H1 (cell line): ENCODE measurements around the gene NAGLU. TPM values are rescaled to one million over a fixed set of nuclear protein-coding genes. Genes with fewer than 3 reads are reported as not detected.

Source experiments
- CTCF ChIA-PET: fragments of 300-600 bp; sonication (Branson Sonifier 250); formaldehyde crosslinking; loops from one replicate; lab custom pipeline; 2021; ENCODE audit not compliant: partially characterized antibody; lab: Charles Lee
- POLR2A ChIA-PET: fragments of 300-600 bp; sonication (Branson Sonifier 250); formaldehyde crosslinking; loops from one replicate; lab custom pipeline; 2021; ENCODE audit warnings: inconsistent platforms; ENCODE audit not compliant: partially characterized antibody; lab: Charles Lee
- DNase-seq, 2 experiments: peaks; one replicate each; pipeline versions ENCODE4 v3.0.0 to v3.0.0-alpha.2; 2010 to 2022; ENCODE audit warnings: low spot score in 2 of 2, low read depth in 1 of 2, mixed read lengths in 1 of 2
- FAIRE-seq: peaks from 2 replicates; lab custom pipeline; 2011; peaks lifted over from hg19 to GRCh38; lab: Jason Lieb, UNC
- H2AFZ ChIP-seq: 2 replicates; pipeline ENCODE4 v1.8.1; 2012; ENCODE audit warnings: low read length, inconsistent platforms
- H2AK5ac ChIP-seq: 2 replicates; pipeline ENCODE4 v1.6.1; 2013; ENCODE audit warnings: low read depth, low read length
- H2BK120ac ChIP-seq: replicated peaks from 2 replicates; pipeline ENCODE3; 2013; ENCODE audit warnings: low read depth, low read length, inconsistent platforms
- H2BK12ac ChIP-seq: 2 replicates; pipeline ENCODE4 v1.6.1; 2013; ENCODE audit warnings: low read depth, low read length
- H2BK15ac ChIP-seq: 2 replicates; pipeline ENCODE4 v1.6.1; 2013; ENCODE audit warnings: low read length
- H2BK20ac ChIP-seq: 2 replicates; pipeline ENCODE4 v1.6.1; 2013; ENCODE audit warnings: low read length
- H2BK5ac ChIP-seq: 2 replicates; pipeline ENCODE4 v1.6.1; 2013; ENCODE audit warnings: low read depth, low read length
- H3K14ac ChIP-seq: 2 replicates; pipeline ENCODE4 v1.6.1; 2013; ENCODE audit warnings: inconsistent platforms; ENCODE audit not compliant: insufficient read length
- H3K18ac ChIP-seq: 2 replicates; pipeline ENCODE4 v1.6.1; 2013; ENCODE audit warnings: low read length; ENCODE audit errors: extremely low read depth
- H3K23ac ChIP-seq: 2 replicates; pipeline ENCODE4 v1.6.1; 2013; ENCODE audit warnings: inconsistent platforms; ENCODE audit not compliant: insufficient read length
- H3K23me2 ChIP-seq: 2 replicates; pipeline ENCODE4 v1.6.1; 2013; ENCODE audit warnings: low read depth, low read length
- H3K27ac ChIP-seq: 2 replicates; pipeline ENCODE4 v1.6.1; 2011; ENCODE audit warnings: low read depth, low read length, inconsistent platforms
- H3K27me3 ChIP-seq, 4 experiments: replicated peaks in 1 of 4; 1 replicate in 1 of 4; 2 replicates in 3 of 4; pipeline versions ENCODE4 v1.6.1 to v1.8.1; 2011 to 2013; ENCODE audit warnings: low read length in 3 of 4, mild to moderate bottlenecking in 3 of 4, inconsistent platforms in 2 of 4, mixed read lengths in 2 of 4, moderate library complexity in 1 of 4; ENCODE audit not compliant: control insufficient read depth in 3 of 4, insufficient read depth in 3 of 4; ENCODE audit errors: extremely low read depth in 1 of 4
- H3K36me3 ChIP-seq, 4 experiments: 2 replicates each; pipeline versions ENCODE4 v1.6.1 to v1.8.1; 2011 to 2013; ENCODE audit warnings: mild to moderate bottlenecking in 4 of 4, low read length in 3 of 4, moderate library complexity in 2 of 4, control low read depth in 1 of 4, inconsistent platforms in 1 of 4; ENCODE audit not compliant: insufficient read depth in 4 of 4, control insufficient read depth in 2 of 4
- H3K4ac ChIP-seq: replicated peaks from 2 replicates; pipeline ENCODE3; 2013; ENCODE audit warnings: low read length, low read depth, mixed read lengths, inconsistent platforms; ENCODE audit not compliant: insufficient read length
- H3K4me1 ChIP-seq, 4 experiments: replicated peaks in 1 of 4; 1 replicate in 1 of 4; 2 replicates in 3 of 4; pipeline versions ENCODE4 v1.6.1 to v1.8.1; 2011 to 2013; ENCODE audit warnings: low read length in 3 of 4, inconsistent platforms in 2 of 4, mixed read lengths in 1 of 4; ENCODE audit not compliant: insufficient read depth in 4 of 4, control insufficient read depth in 3 of 4
- H3K4me2 ChIP-seq, 2 experiments: 2 replicates each; pipeline versions ENCODE4 v1.6.1 to v1.8.1; 2011 to 2013; ENCODE audit warnings: low read depth in 2 of 2, low read length in 2 of 2, control low read depth in 1 of 2, inconsistent platforms in 1 of 2, mild to moderate bottlenecking in 1 of 2; ENCODE audit not compliant: insufficient read depth in 1 of 2
- H3K4me3 ChIP-seq, 4 experiments: fragments of 200-600, 300-600 bp in 1 of 4; sonication (generic), shearing (Covaris generic), sonication (Bioruptor Twin) in 1 of 4; 2 replicates each; pipeline versions ENCODE4 v1.5.1 to v1.8.1; 2011 to 2016; ENCODE audit warnings: low read length in 4 of 4, low read depth in 3 of 4, control low read depth in 2 of 4, inconsistent platforms in 2 of 4, mild to moderate bottlenecking in 2 of 4, mixed read lengths in 1 of 4, moderate library complexity in 1 of 4; ENCODE audit not compliant: insufficient read depth in 2 of 4; ENCODE audit errors: extremely low read depth in 1 of 4
- H3K56ac ChIP-seq: replicated peaks from 2 replicates; pipeline ENCODE3; 2013; ENCODE audit warnings: low read depth, mild to moderate bottlenecking, mixed read lengths, low read length, inconsistent platforms; ENCODE audit not compliant: insufficient read length
- H3K79me1 ChIP-seq: 2 replicates; pipeline ENCODE4 v1.6.1; 2013; ENCODE audit warnings: low read depth, low read length, control low read depth
- H3K79me2 ChIP-seq, 2 experiments: 2 replicates each; pipeline versions ENCODE4 v1.6.1 to v1.8.1; 2012 to 2013; ENCODE audit warnings: low read length in 2 of 2, mild to moderate bottlenecking in 2 of 2, inconsistent platforms in 1 of 2; ENCODE audit not compliant: insufficient read depth in 2 of 2, control insufficient read depth in 1 of 2
- H3K9ac ChIP-seq, 4 experiments: replicated peaks in 1 of 4; 1 replicate in 1 of 4; 2 replicates in 3 of 4; pipeline versions ENCODE4 v1.6.1 to v1.8.1; 2011 to 2013; ENCODE audit warnings: low read depth in 3 of 4, low read length in 3 of 4, control low read depth in 2 of 4, mild to moderate bottlenecking in 2 of 4, moderate library complexity in 2 of 4, inconsistent platforms in 1 of 4; ENCODE audit errors: extremely low read depth in 1 of 4
- H3K9me3 ChIP-seq, 2 experiments: 2 replicates each; pipeline versions ENCODE4 v1.6.1 to v1.8.1; 2012 to 2013; ENCODE audit warnings: mild to moderate bottlenecking in 2 of 2, moderate library complexity in 2 of 2, control low read depth in 1 of 2, inconsistent platforms in 1 of 2, low read depth in 1 of 2, low read length in 1 of 2, mixed read lengths in 1 of 2; ENCODE audit not compliant: insufficient read depth in 2 of 2
- H4K20me1 ChIP-seq, 2 experiments: replicated peaks in 1 of 2; 2 replicates each; pipeline versions ENCODE3 to v1.8.1; 2011 to 2013; ENCODE audit warnings: inconsistent platforms in 2 of 2, low read length in 2 of 2, mild to moderate bottlenecking in 1 of 2; ENCODE audit not compliant: insufficient read depth in 2 of 2, control insufficient read depth in 1 of 2
- H4K5ac ChIP-seq: 2 replicates; pipeline ENCODE4 v1.6.1; 2013; ENCODE audit warnings: low read length, low read depth, mixed read lengths, inconsistent platforms; ENCODE audit not compliant: insufficient read length
- H4K8ac ChIP-seq: 2 replicates; pipeline ENCODE4 v1.8.0; 2013; ENCODE audit warnings: mild to moderate bottlenecking, moderate library complexity, low read length, inconsistent platforms; ENCODE audit not compliant: insufficient read depth; ENCODE audit errors: extremely low read depth
- H4K91ac ChIP-seq: replicated peaks from 2 replicates; pipeline ENCODE3; 2013; ENCODE audit warnings: low read length, mixed read lengths, inconsistent platforms; ENCODE audit not compliant: insufficient read length
- CHD1 ChIP-seq: IDR thresholded peaks from 2 replicates; pipeline ENCODE4 v1.6.1; 2012; ENCODE audit warnings: low read depth, low read length, improper control_type of control experiment
- CTBP2 ChIP-seq: IDR thresholded peaks from 2 replicates; pipeline ENCODE4 v1.7.0; 2011; ENCODE audit warnings: borderline replicate concordance, mild to moderate bottlenecking, moderate library complexity, mixed read lengths, low read length; ENCODE audit not compliant: insufficient read depth, insufficient read length
- HDAC2 ChIP-seq, 2 experiments: fragments of 300-600 bp in 1 of 2; sonication (generic) in 1 of 2; IDR thresholded peaks; 2 replicates each; pipeline ENCODE4 v1.6.1; 2011 to 2012; ENCODE audit warnings: low read depth in 2 of 2, low read length in 2 of 2, mild to moderate bottlenecking in 2 of 2, moderate library complexity in 2 of 2, borderline replicate concordance in 1 of 2, inconsistent platforms in 1 of 2
- RNF2 ChIP-seq: fragments of 200-900, 300-1000 bp; sonication (generic); IDR thresholded peaks from 2 replicates; pipeline ENCODE4 v1.7.1; 2016; ENCODE audit warnings: borderline replicate concordance, low read depth, mild to moderate bottlenecking, antibody characterized with exemption, low read length; ENCODE audit not compliant: poor library complexity, severe bottlenecking; ENCODE audit errors: missing control alignments
- TAF7 ChIP-seq: optimal IDR thresholded peaks from 2 replicates; pipeline ENCODE3; 2011; ENCODE audit warnings: low read depth, mild to moderate bottlenecking, inconsistent platforms, low read length, moderate library complexity, borderline replicate concordance
- TBP ChIP-seq: IDR thresholded peaks from 2 replicates; pipeline ENCODE4 v1.6.1; 2011; ENCODE audit warnings: low read depth, low read length, improper control_type of control experiment
- ZNF274 ChIP-seq: IDR thresholded peaks from 2 replicates; pipeline ENCODE4 v1.7.0; 2012; ENCODE audit warnings: low read length, borderline replicate concordance; ENCODE audit errors: extremely low read depth
- WGBS, 2 experiments: shearing (Covaris generic) in 1 of 2; methylation state at CpG; one replicate each; pipeline versions ENCODE4 v1.1.6 to v1.1.7; 2013 to 2015; ENCODE audit warnings: low lambda C conversion rate in 2 of 2, mixed read lengths in 2 of 2, inconsistent platforms in 1 of 2, low coverage in 1 of 2, missing lambda C conversion rate in 1 of 2; ENCODE audit not compliant: insufficient replicate concordance in 2 of 2, insufficient coverage in 1 of 2, insufficient read length in 1 of 2; ENCODE audit errors: extremely low coverage in 1 of 2, missing lambda C conversion rate in 1 of 2; 5-methylcytosine and 5-hydroxymethylcytosine counted together
- polyA plus RNA-seq, 7 experiments: library from polyadenylated mRNA; depleted of rRNA in 3 of 7; stranded (reverse) in 5 of 7; unstranded in 2 of 7; fragments of >200 nt in 5 of 7; fragments of 200-250 nt in 2 of 7; gene quantifications; 1 replicate in 5 of 7; 2 replicates in 1 of 7; 4 replicates in 1 of 7; pipeline versions ENCODE4 v1.2.1 to v1.2.3, GENCODE V29; 2011 to 2013; ENCODE audit warnings: missing spikeins in 2 of 7, mixed read lengths in 2 of 7
- total RNA-seq: library from RNA; stranded (reverse); fragmentation: NEBNext Ultra II Directional; extraction: Animal tissue kit (Norgen Biotek cat#: 25700); gene quantifications from 2 replicates; pipeline ENCODE4 v1.2.1, GENCODE V29; 2021
- TF ChIP-seq, protein P1 (sequence below): IDR thresholded peaks from 2 replicates; pipeline ENCODE4 v1.6.1; 2011; ENCODE audit warnings: low read length, improper control_type of control experiment

The NAGLU gene
- total and polyA plus RNA-seq, 2 of the 8 experiments (the other 6 are each of a cell fraction or from before 2014, with no cell fraction given) = 21.3 to 21.6 TPM

DNA sequence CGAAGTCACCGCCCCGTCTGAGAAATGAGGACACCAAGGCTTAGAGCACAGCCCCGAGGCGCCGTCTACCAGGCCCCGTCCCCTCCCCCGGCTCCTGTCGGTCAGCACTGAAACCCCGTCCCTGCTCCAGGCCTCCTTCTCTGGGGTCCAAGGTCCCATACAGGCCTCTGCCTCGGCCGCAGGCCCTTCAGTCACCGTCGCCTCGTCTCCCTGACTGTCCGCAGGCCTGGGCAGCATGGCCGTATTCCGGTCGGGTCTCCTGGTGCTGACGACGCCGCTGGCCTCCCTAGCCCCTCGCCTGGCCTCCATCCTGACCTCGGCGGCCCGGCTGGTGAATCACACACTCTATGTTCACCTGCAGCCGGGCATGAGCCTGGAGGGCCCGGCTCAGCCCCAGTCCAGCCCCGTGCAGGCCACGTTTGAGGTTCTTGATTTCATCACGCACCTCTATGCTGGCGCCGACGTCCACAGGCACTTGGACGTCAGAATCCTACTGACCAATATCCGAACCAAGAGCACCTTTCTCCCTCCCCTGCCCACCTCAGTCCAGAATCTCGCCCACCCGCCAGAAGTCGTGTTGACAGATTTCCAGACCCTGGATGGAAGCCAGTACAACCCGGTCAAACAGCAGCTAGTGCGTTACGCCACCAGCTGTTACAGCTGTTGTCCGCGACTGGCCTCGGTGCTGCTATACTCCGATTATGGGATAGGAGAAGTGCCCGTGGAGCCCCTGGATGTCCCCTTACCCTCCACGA is 26.5 kb downstream of the NAGLU start:
- DNase-seq (no peak), FAIRE-seq (no peak)
- H3K4me3 ChIP-seq = peak overlapping the region; percentile 82 to 98 (median 88)
- no peak overlapping the region for H3K14ac ChIP-seq
- peak overlapping the region; percentile 83 to 85 (median 84) for H3K9ac ChIP-seq
- H2BK15ac ChIP-seq = 0 out of 2 replicates have a peak overlapping the region, but pooled peaks have one; percentile 61
- H2BK120ac ChIP-seq = no peak overlapping the region
- peak overlapping the region; percentile 79; the same call in 1 of the 2 replicates for H4K8ac ChIP-seq
- 0 out of 2 replicates have a peak overlapping the region, but pooled peaks have one; percentile 29 for H2AK5ac ChIP-seq
- peak overlapping the region; percentile 12 for H3K27ac ChIP-seq
- POLR2A ChIA-PET = interaction anchor here (0.9 to 8.1 kb wide), 6 partner anchors 13 to 174 kb away, joined by 3 to 74 read pairs (median 4); partner anchors contain the start of gene PSMC3IP
- H4K91ac ChIP-seq = peak overlapping the region; percentile 8
- 0 out of 2 replicates have a peak overlapping the region, but pooled peaks have one; percentile 39 for H2BK12ac ChIP-seq
- peaks cover 0 to 18% (median 8%) of the 10 kb centered on the region in 4 experiments; a peak in 5 of 7 replicates for H3K4me1 ChIP-seq
- no peaks in the 10 kb centered on the region for H3K27me3 ChIP-seq
- H3K23me2 ChIP-seq = peaks cover 15% of the 10 kb centered on the region
- peaks cover 0 to 1% of the 10 kb centered on the region in 2 experiments for H4K20me1 ChIP-seq
- H3K18ac ChIP-seq = no peak overlapping the region
- H3K56ac ChIP-seq = no peak overlapping the region
- no peak overlapping the region for H2BK20ac ChIP-seq
- H2BK5ac ChIP-seq = peak overlapping the region; percentile 61; the same call in 1 of the 2 replicates
- no peak overlapping the region; the same call in 1 of the 2 replicates for H2AFZ ChIP-seq
- H4K5ac ChIP-seq = peak overlapping the region; percentile 34
- CTCF ChIA-PET = interaction anchor here (1.0 to 1.5 kb wide), 5 partner anchors 14 to 747 kb away, joined by 3 to 7 read pairs (median 4); no protein-coding TSS in a partner anchor
- H3K36me3 ChIP-seq = peaks cover 3 to 17% (median 11%) of the 10 kb centered on the region in 4 experiments; a peak in 6 of 8 replicates
- H3K4me2 ChIP-seq = peak overlapping the region; percentile 88 to 91
- 26% methylated on average over 48 of the region's 48 CpGs; no CpG with 5 or more reads in 1 of the 2 experiments for WGBS, 2 experiments
- peaks cover 14% of the 10 kb centered on the region for H3K79me1 ChIP-seq
- no peak overlapping the region for H3K23ac ChIP-seq
- peak overlapping the region; percentile 15 for H3K4ac ChIP-seq
- peaks cover 9 to 19% of the 10 kb centered on the region in 2 experiments; a peak in 3 of 4 replicates for H3K79me2 ChIP-seq
- H3K9me3 ChIP-seq = no peaks in the 10 kb centered on the region
- TF ChIP-seq TBP (no peak), CHD1 (no peak), TAF7 (no peak), CTBP2 (no peak), ZNF274 (no peak), HDAC2 (IDR thresholded peaks at IDR 0.05; ENCODE audit: borderline replicate concordance in 1 of 2, low read depth in 2 of 2, low read length in 2 of 2) (no peak), RNF2 (no peak)
- TF ChIP-seq, protein P1, sequence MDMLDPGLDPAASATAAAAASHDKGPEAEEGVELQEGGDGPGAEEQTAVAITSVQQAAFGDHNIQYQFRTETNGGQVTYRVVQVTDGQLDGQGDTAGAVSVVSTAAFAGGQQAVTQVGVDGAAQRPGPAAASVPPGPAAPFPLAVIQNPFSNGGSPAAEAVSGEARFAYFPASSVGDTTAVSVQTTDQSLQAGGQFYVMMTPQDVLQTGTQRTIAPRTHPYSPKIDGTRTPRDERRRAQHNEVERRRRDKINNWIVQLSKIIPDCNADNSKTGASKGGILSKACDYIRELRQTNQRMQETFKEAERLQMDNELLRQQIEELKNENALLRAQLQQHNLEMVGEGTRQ = no peak
